Superior temporal gyrus (tissue), 1 donor: ENCODE measurements around the gene LIPE.
"Not testable (repeated sequence)": the region's sequence is repeated elsewhere in the genome, so short reads cannot be mapped to it uniquely, and the experiment has no call there.

ENCODE experiments used
- DNase-seq: peaks from one replicate; pipeline ENCODE4 v3.0.0-alpha.2; 2016; ENCODE audit errors: extremely low spot score

Gene LIPE

GRCh38 chr19:42427313-42427712 lies at the start of gene LIPE:
LIPE (minus strand) TSS chr19:42427388; CDS start chr19:42427149, 239 bp downstream.
- DNase-seq: no peak

GRCh38 chr19:42475366-42475765 lies 48.2 kb upstream of the LIPE start:
- no peak for DNase-seq

GRCh38 chr19:42474743-42475142 lies 47.6 kb upstream of the LIPE start:
- DNase-seq: peak; percentile 53

- no peak for DNase-seq
Observed at GRCh38 chr19:42473686-42474085, 46.5 kb upstream of the LIPE start.

GRCh38 chr19:42472402-42473147 lies 45.4 kb upstream of the LIPE start:
- no peak for DNase-seq

GRCh38 chr19:42471554-42472249 lies 44.5 kb upstream of the LIPE start:
- no peak for DNase-seq

- DNase-seq: no peak
Observed at GRCh38 chr19:42469311-42470235, 42.4 kb upstream of the LIPE start.

- DNase-seq: no peak
Observed at GRCh38 chr19:42468273-42468796, 41.1 kb upstream of the LIPE start.

- DNase-seq: no peak
Observed at GRCh38 chr19:42467183-42467760, 40.1 kb upstream of the LIPE start.

GRCh38 chr19:42466521-42467182 lies 39.5 kb upstream of the LIPE start:
- no peak for DNase-seq

GRCh38 chr19:42465827-42466280 lies 38.7 kb upstream of the LIPE start:
- no peak for DNase-seq

GRCh38 chr19:42461700-42462324 lies 34.6 kb upstream of the LIPE start:
- peak; percentile 96 for DNase-seq

- not testable (repeated sequence) for DNase-seq
Observed at GRCh38 chr19:42461231-42461630, 34.0 kb upstream of the LIPE start.

- no peak for DNase-seq
Observed at GRCh38 chr19:42459926-42460325, 32.7 kb upstream of the LIPE start.

- no peak for DNase-seq
Observed at GRCh38 chr19:42455621-42456081, 28.5 kb upstream of the LIPE start.

- DNase-seq: no peak
Observed at GRCh38 chr19:42455086-42455485, 27.9 kb upstream of the LIPE start.

- DNase-seq: no peak
Observed at GRCh38 chr19:42452590-42452989, 25.4 kb upstream of the LIPE start.

GRCh38 chr19:42450314-42450934 lies 23.2 kb upstream of the LIPE start:
- DNase-seq: peak; percentile 90

- not testable (repeated sequence) for DNase-seq
Observed at GRCh38 chr19:42448306-42448705, 21.1 kb upstream of the LIPE start.

GRCh38 chr19:42445948-42446347 lies 18.8 kb upstream of the LIPE start:
- DNase-seq: no peak
